Lower leg skin (tissue), 3 donors: ENCODE data around the gene SUOX.

Experiments used
- POLR2A ChIP-seq, 2 donors: fragments of 450-650 bp; IDR thresholded peaks; one replicate each; pipeline ENCODE4 v1.6.1; 2016 to 2017; ENCODE audit warnings: antibody characterized with exemption in 2 of 2, mild to moderate bottlenecking in 1 of 2, moderate library complexity in 1 of 2
- TF ChIP-seq, protein P1 (sequence below), 3 donors: fragments of 450-650 bp; IDR thresholded peaks; one replicate each; pipeline ENCODE4 v1.5.1; 2016; ENCODE audit warnings: antibody characterized with exemption in 3 of 3, mild to moderate bottlenecking in 3 of 3, moderate library complexity in 2 of 3

DNA sequence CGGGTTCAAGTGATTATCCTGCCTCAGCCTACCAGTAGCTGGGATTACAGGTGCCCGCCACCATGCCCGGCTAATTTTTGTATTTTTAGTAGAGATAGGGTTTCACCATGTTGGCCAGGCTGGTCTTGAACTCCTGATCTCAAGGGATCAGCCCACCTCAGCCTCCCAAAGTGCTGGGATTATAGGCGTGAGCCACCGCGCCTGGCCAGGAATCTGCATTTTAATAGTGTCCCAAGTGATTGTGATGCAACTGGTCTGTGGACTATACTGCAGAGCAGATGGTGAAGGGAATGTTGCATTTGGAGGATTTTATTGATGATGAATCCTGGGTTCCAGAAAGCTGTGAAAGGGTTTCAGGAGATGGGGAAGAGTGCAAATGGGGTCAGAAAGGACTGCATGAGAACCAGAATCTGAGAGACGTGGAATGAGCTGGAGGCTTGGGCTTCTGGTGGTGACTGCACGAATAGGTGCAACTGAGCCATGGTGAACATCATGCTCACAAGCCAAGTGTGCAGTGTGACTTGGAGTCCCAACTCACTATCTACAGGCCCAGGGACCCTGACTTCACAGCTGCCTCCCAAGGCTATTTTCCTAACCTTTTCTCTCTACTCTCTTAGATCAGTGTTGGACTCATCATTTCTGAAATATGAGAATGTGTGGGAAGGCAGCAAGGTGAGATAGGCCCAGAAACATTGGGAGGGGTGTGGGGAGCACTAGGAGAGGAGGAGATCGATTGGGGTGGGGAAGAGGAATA lies 49.1 kb downstream of the SUOX start:
- TF ChIP-seq, protein P1, sequence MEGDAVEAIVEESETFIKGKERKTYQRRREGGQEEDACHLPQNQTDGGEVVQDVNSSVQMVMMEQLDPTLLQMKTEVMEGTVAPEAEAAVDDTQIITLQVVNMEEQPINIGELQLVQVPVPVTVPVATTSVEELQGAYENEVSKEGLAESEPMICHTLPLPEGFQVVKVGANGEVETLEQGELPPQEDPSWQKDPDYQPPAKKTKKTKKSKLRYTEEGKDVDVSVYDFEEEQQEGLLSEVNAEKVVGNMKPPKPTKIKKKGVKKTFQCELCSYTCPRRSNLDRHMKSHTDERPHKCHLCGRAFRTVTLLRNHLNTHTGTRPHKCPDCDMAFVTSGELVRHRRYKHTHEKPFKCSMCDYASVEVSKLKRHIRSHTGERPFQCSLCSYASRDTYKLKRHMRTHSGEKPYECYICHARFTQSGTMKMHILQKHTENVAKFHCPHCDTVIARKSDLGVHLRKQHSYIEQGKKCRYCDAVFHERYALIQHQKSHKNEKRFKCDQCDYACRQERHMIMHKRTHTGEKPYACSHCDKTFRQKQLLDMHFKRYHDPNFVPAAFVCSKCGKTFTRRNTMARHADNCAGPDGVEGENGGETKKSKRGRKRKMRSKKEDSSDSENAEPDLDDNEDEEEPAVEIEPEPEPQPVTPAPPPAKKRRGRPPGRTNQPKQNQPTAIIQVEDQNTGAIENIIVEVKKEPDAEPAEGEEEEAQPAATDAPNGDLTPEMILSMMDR (IDR thresholded peaks at IDR 0.05), result no peak
- no peak for TF ChIP-seq POLR2A (IDR thresholded peaks at IDR 0.05)
